ENCODE data around the gene PRPH2. TPM values are rescaled to one million over a fixed set of nuclear protein-coding genes. Genes with fewer than 3 reads are reported as not detected.
A peak's percentile ranks its signal among the peaks of the same experiment; 100 is the strongest.
"Not testable (repeated sequence)": the region's sequence is repeated elsewhere in the genome, so short reads cannot be mapped to it uniquely, and the experiment has no call there.

The PRPH2 gene
- total RNA-seq, 2 donors from 2014 or later = 0.14 TPM; not detected in 1

DNA sequence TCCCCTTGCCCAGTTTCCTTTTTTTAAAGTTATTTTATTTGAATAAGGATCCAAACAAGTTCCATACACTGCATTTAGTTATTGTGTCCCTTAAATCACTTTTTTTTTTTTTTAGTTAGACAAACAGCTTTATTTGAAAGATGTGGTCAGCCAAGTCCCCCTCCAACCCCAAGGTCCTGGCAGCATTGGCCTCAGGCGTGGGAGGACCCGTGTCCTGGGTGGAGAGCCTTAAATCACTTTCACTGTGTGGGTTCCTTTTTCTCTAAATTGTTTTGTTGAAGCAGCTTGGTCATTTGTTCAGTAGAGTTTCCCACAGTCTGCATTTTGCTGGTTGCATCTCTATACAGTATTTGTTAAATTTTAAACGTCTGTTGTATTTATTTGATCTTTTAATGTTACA lies 28.7 kb upstream of the PRPH2 start:
- peaks cover 23% of the 10 kb centered on the region for H3K4me1 Mint-ChIP-seq (ENCODE audit: low read depth)

DNA sequence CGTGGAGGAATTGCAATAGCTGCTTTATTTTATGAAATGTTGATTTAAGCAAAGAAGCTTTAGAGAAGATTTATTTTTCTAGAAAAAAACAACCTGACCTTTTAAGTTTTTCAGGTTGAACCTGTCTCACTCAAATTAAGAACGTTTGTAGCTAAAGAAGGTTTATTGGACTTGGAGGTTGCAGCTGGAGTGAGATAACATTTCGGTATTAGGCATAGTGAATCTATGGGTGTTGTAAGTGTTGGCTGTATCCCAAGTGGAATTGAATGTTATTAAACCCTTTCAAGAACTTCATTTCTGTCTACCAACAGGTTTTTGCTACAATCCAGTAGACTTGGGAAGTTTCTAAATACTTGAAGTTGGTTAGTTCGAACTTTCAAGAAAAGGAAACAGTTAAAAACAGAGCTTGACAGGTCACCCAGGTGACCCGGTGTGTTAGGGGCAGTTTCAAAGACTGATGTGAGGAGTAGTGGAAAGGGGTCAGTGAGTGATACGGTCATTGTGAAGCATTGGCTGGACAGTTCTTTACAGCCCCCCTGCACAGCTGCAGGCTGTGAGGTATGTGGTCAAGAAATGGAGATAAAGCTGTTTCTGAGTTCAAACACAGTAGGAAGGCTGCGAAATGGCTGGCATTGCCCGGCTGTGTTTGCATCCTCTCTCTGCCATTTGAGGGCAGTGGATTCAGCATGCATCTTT lies 26.0 kb upstream of the PRPH2 start:
- no peaks in the 10 kb centered on the region for H3K9me3 Mint-ChIP-seq
- peak overlapping the region; percentile 91 to 97 for H3K4me3 Mint-ChIP-seq
- peaks cover 38% of the 10 kb centered on the region for H3K4me1 Mint-ChIP-seq (ENCODE audit: low read depth)
- no peaks in the 10 kb centered on the region for H3K27me3 Mint-ChIP-seq (ENCODE audit: low read depth)
- no peak for ATAC-seq (replicated peaks in 1 of 2)
- H3K27ac Mint-ChIP-seq = no peak overlapping the region
- H3K36me3 Mint-ChIP-seq (ENCODE audit: insufficient read depth in 2 of 2) = peaks cover 3 to 11% of the 10 kb centered on the region in 2 donors
- no peak for DNase-seq

More for the DNA sequence above, 28.7 kb upstream of the PRPH2 start:
- ATAC-seq (replicated peaks in 1 of 2) (no peak), DNase-seq (no peak)
- Mint-ChIP-seq H3K27me3 (ENCODE audit: low read depth) (no peaks in the 10 kb centered on the region), H3K4me3 (no peak overlapping the region), H3K27ac (no peak overlapping the region), H3K9me3 (no peaks in the 10 kb centered on the region), H3K36me3 (ENCODE audit: insufficient read depth in 2 of 2) (peaks cover 0 to 4% of the 10 kb centered on the region in 2 donors)

DNA sequence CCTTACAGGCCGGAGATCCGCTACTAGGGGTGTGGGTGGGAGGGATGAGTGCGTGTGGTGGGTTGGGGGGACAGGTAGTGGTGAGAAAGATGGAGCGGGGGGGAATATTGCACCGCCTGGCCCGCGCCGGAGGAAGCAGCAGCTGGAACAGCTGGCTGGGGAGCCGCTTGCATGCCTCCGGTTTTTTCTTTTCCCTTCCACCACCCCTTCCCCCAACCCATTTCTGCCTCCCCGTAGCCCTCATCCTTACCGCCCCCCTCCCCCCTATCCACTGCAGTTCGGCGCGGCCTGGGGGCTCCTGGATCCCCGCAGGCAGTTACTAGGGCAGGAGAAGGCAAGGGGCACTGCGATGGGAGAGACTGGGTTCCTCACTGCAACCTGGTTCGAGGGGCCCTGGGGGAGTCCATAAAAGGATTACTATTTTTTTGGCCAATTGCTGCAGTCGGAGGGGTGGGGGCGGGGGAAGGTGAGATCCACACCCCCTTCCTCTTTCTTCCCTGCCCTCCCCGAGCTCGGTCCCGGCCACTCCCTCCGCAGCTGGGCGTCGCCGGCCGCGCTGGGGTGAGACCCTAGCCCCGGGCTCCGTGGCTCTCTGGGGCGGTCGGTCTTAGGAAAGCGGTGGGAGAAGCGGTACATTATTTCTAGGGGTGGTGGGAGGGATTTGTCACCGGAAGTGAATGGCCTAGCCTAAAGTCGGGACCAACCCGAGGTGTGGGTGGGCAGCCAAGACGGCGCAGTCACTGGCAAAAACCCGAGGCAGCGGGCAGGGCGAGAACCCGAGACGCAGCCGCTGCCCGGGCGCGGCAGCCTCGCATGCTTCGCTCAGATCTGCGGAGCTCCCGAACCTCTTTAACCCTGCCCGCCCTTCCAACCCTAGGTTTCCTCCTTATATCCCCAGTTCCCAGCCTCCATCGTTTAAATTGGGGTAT lies 24.3 kb upstream of the PRPH2 start:
- DNase-seq (peak; percentile 87), ATAC-seq (replicated peaks in 1 of 2) (peak; percentile 72 to 73)
- Mint-ChIP-seq H3K27me3 (ENCODE audit: low read depth) (no peaks in the 10 kb centered on the region), H3K4me1 (ENCODE audit: low read depth) (peaks cover 38% of the 10 kb centered on the region), H3K9me3 (peaks cover 0 to 1% of the 10 kb centered on the region in 2 donors), H3K36me3 (ENCODE audit: insufficient read depth in 2 of 2) (peaks cover 3 to 11% of the 10 kb centered on the region in 2 donors), H3K4me3 (peak overlapping the region; percentile 91 to 97), H3K27ac (peak overlapping the region; percentile 64)

GRCh38 chr6:42745640-42746462 lies 23.5 kb upstream of the PRPH2 start, which contains the start of gene TBCC:
Gene TBCC (minus strand): TSS chr6:42746103. CDS start chr6:42746073, 30 bp downstream.
- ATAC-seq (replicated peaks in 1 of 2) (peak; percentile 76 to 79), DNase-seq (peak; percentile 89 to 95)
- H3K4me3 Mint-ChIP-seq = peak within 1 kb of the TSS; percentile 91 to 97
- H3K27ac Mint-ChIP-seq = peak within 1 kb of the TSS; percentile 99
- H3K9me3 Mint-ChIP-seq = peaks cover 0 to 1% of the 10 kb centered on the region in 2 donors
- peaks cover 3 to 11% of the 10 kb centered on the region in 2 donors for H3K36me3 Mint-ChIP-seq (ENCODE audit: insufficient read depth in 2 of 2)
- no peaks in the 10 kb centered on the region for H3K27me3 Mint-ChIP-seq (ENCODE audit: low read depth)
- peaks cover 38% of the 10 kb centered on the region for H3K4me1 Mint-ChIP-seq (ENCODE audit: low read depth)

GRCh38 chr6:42745083-42745639 lies 22.8 kb upstream of the PRPH2 start:
- DNase-seq (peak; percentile 57 to 62), ATAC-seq (replicated peaks in 1 of 2) (no peak)
- H3K9me3 Mint-ChIP-seq = peaks cover 0 to 1% of the 10 kb centered on the region in 2 donors
- peaks cover 38% of the 10 kb centered on the region for H3K4me1 Mint-ChIP-seq (ENCODE audit: low read depth)
- H3K4me3 Mint-ChIP-seq = peak overlapping the region; percentile 91 to 97
- peak overlapping the region; percentile 40 for H3K27ac Mint-ChIP-seq
- peaks cover 3 to 11% of the 10 kb centered on the region in 2 donors for H3K36me3 Mint-ChIP-seq (ENCODE audit: insufficient read depth in 2 of 2)
- no peaks in the 10 kb centered on the region for H3K27me3 Mint-ChIP-seq (ENCODE audit: low read depth)

GRCh38 chr6:42744351-42744893 lies 22.0 kb upstream of the PRPH2 start:
- H3K4me3 Mint-ChIP-seq = peak overlapping the region; percentile 91 to 97
- H3K4me1 Mint-ChIP-seq (ENCODE audit: low read depth) = peaks cover 38% of the 10 kb centered on the region
- no peak overlapping the region for H3K27ac Mint-ChIP-seq
- no peaks in the 10 kb centered on the region for H3K27me3 Mint-ChIP-seq (ENCODE audit: low read depth)
- peaks cover 3 to 11% of the 10 kb centered on the region in 2 donors for H3K36me3 Mint-ChIP-seq (ENCODE audit: insufficient read depth in 2 of 2)
- H3K9me3 Mint-ChIP-seq = peaks cover 0 to 1% of the 10 kb centered on the region in 2 donors
- no peak for ATAC-seq (replicated peaks in 1 of 2)
- no peak for DNase-seq

DNA sequence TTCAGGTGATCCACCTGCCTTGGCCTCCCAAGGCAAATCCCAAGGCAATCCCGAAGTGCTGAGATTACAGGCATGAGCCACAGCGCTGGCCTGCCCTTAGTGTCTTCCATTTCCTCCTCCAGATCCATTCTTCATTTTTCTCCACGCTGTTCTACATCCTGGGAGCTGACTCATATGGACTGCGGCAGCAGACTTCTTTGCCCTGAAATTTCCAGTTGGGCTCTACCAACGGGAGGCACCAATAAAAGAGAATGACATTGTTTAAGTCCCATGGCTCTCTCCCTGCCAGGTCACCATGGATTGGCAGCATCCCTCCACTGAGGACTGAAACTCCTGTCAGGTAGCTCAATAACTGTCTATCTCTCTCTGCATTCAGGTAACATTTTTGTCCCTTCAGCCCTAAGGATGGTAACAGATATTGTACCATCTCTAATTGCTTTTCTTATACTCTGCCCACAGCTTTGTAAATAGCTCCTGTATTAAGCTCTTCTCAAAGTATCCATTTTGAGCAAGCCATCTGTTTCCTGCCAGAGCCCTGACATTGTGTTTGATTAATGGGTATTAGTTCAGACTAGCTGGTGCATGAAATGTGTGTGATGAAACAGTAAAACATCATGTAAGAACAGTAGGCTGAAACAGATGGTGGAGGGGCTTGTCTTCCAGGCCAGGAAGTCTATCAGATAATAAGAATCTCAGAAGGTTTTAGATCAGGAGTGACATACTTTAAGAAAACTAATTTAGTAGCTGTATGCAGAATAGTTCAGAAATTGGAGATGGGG lies 19.9 kb upstream of the PRPH2 start:
- Mint-ChIP-seq H3K36me3 (ENCODE audit: insufficient read depth in 2 of 2) (peaks cover 3 to 6% of the 10 kb centered on the region in 2 donors), H3K9me3 (peaks cover 0 to 1% of the 10 kb centered on the region in 2 donors), H3K27me3 (ENCODE audit: low read depth) (no peaks in the 10 kb centered on the region), H3K4me3 (peak overlapping the region in 1 of 2 donors; percentile 28), H3K4me1 (ENCODE audit: low read depth) (peaks cover 18% of the 10 kb centered on the region), H3K27ac (no peak overlapping the region)
- no peak for DNase-seq
- no peak for ATAC-seq (replicated peaks in 1 of 2)

GRCh38 chr6:42740725-42741124 lies 18.3 kb upstream of the PRPH2 start:
- Mint-ChIP-seq H3K27ac (no peak overlapping the region), H3K27me3 (ENCODE audit: low read depth) (no peaks in the 10 kb centered on the region), H3K36me3 (ENCODE audit: insufficient read depth in 2 of 2) (peaks cover under 1 to 4% of the 10 kb centered on the region in 2 donors), H3K4me1 (ENCODE audit: low read depth) (peaks cover 13% of the 10 kb centered on the region), H3K9me3 (peaks cover 0 to 1% of the 10 kb centered on the region in 2 donors), H3K4me3 (no peak overlapping the region)
- no peak for ATAC-seq (replicated peaks in 1 of 2)
- no peak for DNase-seq

DNA sequence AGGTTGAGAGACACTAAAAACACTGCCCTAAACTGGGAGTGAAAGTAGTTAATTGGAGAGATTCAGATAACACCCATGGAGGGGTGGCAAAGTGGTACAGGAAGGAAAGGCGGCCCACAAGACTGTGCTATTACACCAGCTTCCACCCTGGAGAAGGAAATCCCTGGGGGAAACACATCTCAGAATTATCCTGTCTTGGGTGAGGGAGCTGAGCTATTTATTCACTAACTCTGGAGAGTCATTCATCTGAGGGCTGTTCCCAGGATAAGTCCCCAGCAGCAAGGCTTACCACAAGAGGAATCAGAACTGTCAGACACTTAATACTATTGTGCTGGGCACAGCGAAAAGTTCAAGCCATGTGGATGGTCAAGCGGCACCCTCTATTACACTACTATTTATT lies 13.6 kb upstream of the PRPH2 start:
- ATAC-seq (replicated peaks in 1 of 2) (no peak), DNase-seq (no peak)
- H3K36me3 Mint-ChIP-seq (ENCODE audit: insufficient read depth in 2 of 2) = no peaks in the 10 kb centered on the region
- no peak overlapping the region for H3K27ac Mint-ChIP-seq
- H3K27me3 Mint-ChIP-seq (ENCODE audit: low read depth) = no peaks in the 10 kb centered on the region
- no peaks in the 10 kb centered on the region for H3K9me3 Mint-ChIP-seq
- no peak overlapping the region for H3K4me3 Mint-ChIP-seq
- H3K4me1 Mint-ChIP-seq (ENCODE audit: low read depth) = no peaks in the 10 kb centered on the region

DNA sequence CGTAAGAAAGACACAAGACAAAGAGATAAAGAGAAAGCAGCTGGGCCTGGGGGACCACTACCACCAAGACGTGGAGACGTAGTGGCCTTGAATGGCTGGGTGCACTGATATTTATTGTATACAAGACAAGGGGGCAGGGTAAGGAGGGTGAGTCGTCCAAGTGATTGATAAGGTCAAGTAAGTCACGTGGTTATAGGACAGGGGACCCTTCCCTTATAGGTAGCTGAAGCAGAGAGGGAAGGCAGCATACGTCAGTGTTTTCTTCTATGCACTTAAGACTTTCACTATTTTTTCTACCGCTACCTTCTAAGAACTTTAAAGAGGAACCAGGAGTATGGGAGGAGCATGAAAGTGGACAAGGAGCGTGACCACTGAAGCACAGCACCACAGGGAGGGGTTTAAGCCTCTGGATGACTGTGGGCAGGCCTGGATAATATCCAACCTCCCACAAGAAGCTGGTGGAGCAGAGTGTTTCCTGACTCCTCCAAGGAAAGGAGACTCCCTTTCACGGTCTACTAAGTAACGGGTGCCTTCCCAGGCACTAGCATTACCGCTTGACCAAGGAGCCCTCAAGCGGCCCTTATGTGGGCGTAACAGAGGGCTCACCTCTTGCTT lies 11.6 kb upstream of the PRPH2 start:
- not testable (repeated sequence) for H3K9me3 Mint-ChIP-seq; H3K4me3 Mint-ChIP-seq; H3K27me3 Mint-ChIP-seq (ENCODE audit: low read depth); H3K4me1 Mint-ChIP-seq (ENCODE audit: low read depth); H3K27ac Mint-ChIP-seq; ATAC-seq (replicated peaks in 1 of 2); H3K36me3 Mint-ChIP-seq (ENCODE audit: insufficient read depth in 2 of 2); DNase-seq

- Mint-ChIP-seq H3K36me3 (ENCODE audit: insufficient read depth in 2 of 2) (no peaks in the 10 kb centered on the region), H3K9me3 (no peaks in the 10 kb centered on the region), H3K27me3 (ENCODE audit: low read depth) (no peaks in the 10 kb centered on the region), H3K27ac (no peak overlapping the region), H3K4me3 (no peak overlapping the region), H3K4me1 (ENCODE audit: low read depth) (peaks cover 22% of the 10 kb centered on the region)
- DNase-seq (no peak), ATAC-seq (replicated peaks in 1 of 2) (no peak)
Measured at GRCh38 chr6:42729731-42730130, 7.3 kb upstream of the PRPH2 start.
